ENCODE results near the gene ATXN1L.

ATXN1L gene

DNA sequence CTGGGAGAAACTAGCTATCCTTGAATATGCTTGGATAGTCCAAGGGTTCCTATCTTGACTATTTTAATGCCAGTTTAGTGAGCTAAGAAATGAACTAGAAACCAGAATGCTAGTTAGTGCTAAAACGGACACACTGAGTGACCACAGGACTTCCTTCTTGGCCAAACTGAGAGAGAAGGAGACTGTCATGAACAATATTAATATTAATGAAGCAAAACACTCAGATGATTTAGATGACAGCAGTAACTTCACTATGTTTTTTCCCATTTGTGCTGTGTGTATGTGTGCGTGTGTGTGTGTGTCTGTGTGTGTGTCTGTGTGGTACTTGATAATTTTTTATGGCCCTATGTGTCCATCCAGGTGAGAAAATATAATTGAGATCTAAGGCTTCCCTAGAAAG lies 2.2 kb upstream of the ATXN1L start:
- Histone ChIP-seq H3K9ac (ENCODE audit: low read depth, low read length, poor library complexity, severe bottlenecking) (no peak overlapping the region), H3K4me1 (ENCODE audit: insufficient read depth, low read length, poor library complexity, severe bottlenecking) (peaks cover 17% of the 10 kb centered on the region), H3F3A (ENCODE audit: low read depth) (no peaks in the 10 kb centered on the region), H3K36me3 (ENCODE audit: insufficient read depth, low read length) (no peaks in the 10 kb centered on the region), H3K4me2 (ENCODE audit: low read depth, low read length, poor library complexity, severe bottlenecking) (no peak overlapping the region), H4K20me1 (ENCODE audit: insufficient read depth, low read length, poor library complexity, severe bottlenecking) (peaks cover 11% of the 10 kb centered on the region), H2AFZ (ENCODE audit: low read length) (no peak overlapping the region), H3K9me3 (ENCODE audit: insufficient read depth, low read depth, low read length) (no peaks in the 10 kb centered on the region), H3K4me3 (ENCODE audit: low read length, poor library complexity, severe bottlenecking) (no peak overlapping the region), H3K9me2 (replicated peaks; ENCODE audit: low read depth, low read length) (no peaks in the 10 kb centered on the region), H3K27me3 (ENCODE audit: insufficient read depth, low read length, poor library complexity, severe bottlenecking) (no peaks in the 10 kb centered on the region), H3K79me2 (ENCODE audit: insufficient read depth, low read length) (peaks cover 27% of the 10 kb centered on the region)
- TF ChIP-seq EZH2phosphoT487 (IDR thresholded peaks at IDR 0.05; ENCODE audit: borderline replicate concordance): no peak
- TF ChIP-seq, protein P1, sequence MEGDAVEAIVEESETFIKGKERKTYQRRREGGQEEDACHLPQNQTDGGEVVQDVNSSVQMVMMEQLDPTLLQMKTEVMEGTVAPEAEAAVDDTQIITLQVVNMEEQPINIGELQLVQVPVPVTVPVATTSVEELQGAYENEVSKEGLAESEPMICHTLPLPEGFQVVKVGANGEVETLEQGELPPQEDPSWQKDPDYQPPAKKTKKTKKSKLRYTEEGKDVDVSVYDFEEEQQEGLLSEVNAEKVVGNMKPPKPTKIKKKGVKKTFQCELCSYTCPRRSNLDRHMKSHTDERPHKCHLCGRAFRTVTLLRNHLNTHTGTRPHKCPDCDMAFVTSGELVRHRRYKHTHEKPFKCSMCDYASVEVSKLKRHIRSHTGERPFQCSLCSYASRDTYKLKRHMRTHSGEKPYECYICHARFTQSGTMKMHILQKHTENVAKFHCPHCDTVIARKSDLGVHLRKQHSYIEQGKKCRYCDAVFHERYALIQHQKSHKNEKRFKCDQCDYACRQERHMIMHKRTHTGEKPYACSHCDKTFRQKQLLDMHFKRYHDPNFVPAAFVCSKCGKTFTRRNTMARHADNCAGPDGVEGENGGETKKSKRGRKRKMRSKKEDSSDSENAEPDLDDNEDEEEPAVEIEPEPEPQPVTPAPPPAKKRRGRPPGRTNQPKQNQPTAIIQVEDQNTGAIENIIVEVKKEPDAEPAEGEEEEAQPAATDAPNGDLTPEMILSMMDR (conservative IDR thresholded peaks at IDR 0.05; ENCODE audit: low read length): no peak

GRCh38 chr16:71846431-71846830 lies 655 bp downstream of the ATXN1L start:
- Histone ChIP-seq H3K79me2 (ENCODE audit: insufficient read depth, low read length) (peaks cover 28% of the 10 kb centered on the region), H3K9ac (ENCODE audit: low read depth, low read length, poor library complexity, severe bottlenecking) (peak overlapping the region; percentile 82), H3K4me2 (ENCODE audit: low read depth, low read length, poor library complexity, severe bottlenecking) (peak overlapping the region; percentile 98), H3K27me3 (ENCODE audit: insufficient read depth, low read length, poor library complexity, severe bottlenecking) (no peaks in the 10 kb centered on the region), H4K20me1 (ENCODE audit: insufficient read depth, low read length, poor library complexity, severe bottlenecking) (peaks cover 11% of the 10 kb centered on the region), H3F3A (ENCODE audit: low read depth) (no peaks in the 10 kb centered on the region), H2AFZ (ENCODE audit: low read length) (peak overlapping the region; percentile 92), H3K9me3 (ENCODE audit: insufficient read depth, low read depth, low read length) (no peaks in the 10 kb centered on the region), H3K9me2 (replicated peaks; ENCODE audit: low read depth, low read length) (no peaks in the 10 kb centered on the region), H3K4me3 (ENCODE audit: low read length, poor library complexity, severe bottlenecking) (peak overlapping the region; percentile 95), H3K4me1 (ENCODE audit: insufficient read depth, low read length, poor library complexity, severe bottlenecking) (peaks cover 17% of the 10 kb centered on the region), H3K36me3 (ENCODE audit: insufficient read depth, low read length) (peaks cover 17% of the 10 kb centered on the region; the same call in 1 of the 2 replicates)
- TF ChIP-seq, protein P1 (conservative IDR thresholded peaks at IDR 0.05; ENCODE audit: low read length): no peak
- TF ChIP-seq EZH2phosphoT487 (IDR thresholded peaks at IDR 0.05; ENCODE audit: borderline replicate concordance): no peak

DNA sequence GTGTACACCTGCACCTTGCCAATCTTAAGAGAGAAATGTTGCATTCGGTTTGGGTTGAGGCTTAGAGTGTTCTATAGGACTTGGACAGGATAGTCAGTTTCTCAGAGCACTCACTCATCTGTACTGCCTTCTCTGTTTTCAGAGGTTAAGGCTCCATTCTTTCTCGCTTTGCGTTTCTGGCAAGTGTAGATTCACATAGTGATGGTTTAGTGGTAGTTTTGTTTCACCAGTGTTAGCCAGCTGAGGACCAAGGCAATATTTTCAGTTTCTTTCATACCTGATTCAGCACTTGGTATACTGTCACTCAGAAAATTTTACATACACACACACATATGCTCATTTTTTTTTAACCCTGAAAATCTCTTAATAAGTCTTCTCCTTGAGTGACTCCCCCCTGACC lies 1.3 kb downstream of the ATXN1L start:
- no peaks in the 10 kb centered on the region for H3K27me3 ChIP-seq (ENCODE audit: insufficient read depth, low read length, poor library complexity, severe bottlenecking)
- H3K4me2 ChIP-seq (ENCODE audit: low read depth, low read length, poor library complexity, severe bottlenecking): peak overlapping the region; percentile 98
- H3K36me3 ChIP-seq (ENCODE audit: insufficient read depth, low read length): peaks cover 20% of the 10 kb centered on the region; the same call in 1 of the 2 replicates
- TF ChIP-seq, protein P1 (conservative IDR thresholded peaks at IDR 0.05; ENCODE audit: low read length): no peak
- TF ChIP-seq EZH2phosphoT487 (IDR thresholded peaks at IDR 0.05; ENCODE audit: borderline replicate concordance): no peak
- H3K79me2 ChIP-seq (ENCODE audit: insufficient read depth, low read length): peaks cover 28% of the 10 kb centered on the region
- H3K9me2 ChIP-seq (replicated peaks; ENCODE audit: low read depth, low read length): no peaks in the 10 kb centered on the region
- H2AFZ ChIP-seq (ENCODE audit: low read length): no peak overlapping the region
- no peaks in the 10 kb centered on the region for H3F3A ChIP-seq (ENCODE audit: low read depth)
- peak overlapping the region; percentile 82 for H3K9ac ChIP-seq (ENCODE audit: low read depth, low read length, poor library complexity, severe bottlenecking)
- H3K4me3 ChIP-seq (ENCODE audit: low read length, poor library complexity, severe bottlenecking): peak overlapping the region; percentile 95
- H3K9me3 ChIP-seq (ENCODE audit: insufficient read depth, low read depth, low read length): no peaks in the 10 kb centered on the region
- H3K4me1 ChIP-seq (ENCODE audit: insufficient read depth, low read length, poor library complexity, severe bottlenecking): peaks cover 17% of the 10 kb centered on the region
- H4K20me1 ChIP-seq (ENCODE audit: insufficient read depth, low read length, poor library complexity, severe bottlenecking): peaks cover 11% of the 10 kb centered on the region
